Sigmoid colon (tissue), 7 donors: ENCODE results near the gene NCOA1. TPM values are rescaled to one million over a fixed set of nuclear protein-coding genes. Genes with fewer than 3 reads are reported as not detected.
A peak's percentile ranks its signal among the peaks of the same experiment; 100 is the strongest.

Experiments used
- DNase-seq: peaks from one replicate; pipeline ENCODE4 v3.0.0-alpha.2; 2019
- H3K27ac ChIP-seq, 4 donors: fragments of 200-600 bp; sonication (generic); one replicate each; pipeline ENCODE4 v1.5.1; 2016 to 2019; ENCODE audit warnings: mild to moderate bottlenecking in 1 of 4
- H3K27me3 ChIP-seq, 3 donors: fragments of 200-600 bp; sonication (generic); one replicate each; pipeline ENCODE4 v1.5.1; 2019; ENCODE audit warnings: mild to moderate bottlenecking in 1 of 3
- H3K36me3 ChIP-seq, 4 donors: fragments of 200-600 bp; sonication (generic); one replicate each; pipeline ENCODE4 v1.5.1; 2016 to 2019
- H3K4me1 ChIP-seq, 4 donors: fragments of 200-600 bp; sonication (generic); one replicate each; pipeline ENCODE4 v1.5.1; 2017 to 2019
- H3K4me3 ChIP-seq, 4 donors: fragments of 200-600 bp; sonication (generic); one replicate each; pipeline ENCODE4 v1.5.1; 2017 to 2019; ENCODE audit warnings: mild to moderate bottlenecking in 2 of 4, moderate library complexity in 1 of 4
- H3K9me3 ChIP-seq, 4 donors: fragments of 200-600 bp in 3 of 4; sonication (generic) in 3 of 4; one replicate each; pipeline versions ENCODE4 v1.5.1 to v1.6.1; 2013 to 2019
- EP300 ChIP-seq, 4 donors: sonication (generic); formaldehyde crosslinking; IDR thresholded peaks; one replicate each; pipeline ENCODE4 v1.6.1; 2017; ENCODE audit warnings: antibody characterized with exemption in 4 of 4
- POLR2A ChIP-seq, 2 donors: fragments of 450-650 bp; IDR thresholded peaks; one replicate each; pipeline ENCODE4 v1.6.1; 2016; ENCODE audit warnings: antibody characterized with exemption in 2 of 2, mild to moderate bottlenecking in 2 of 2, moderate library complexity in 2 of 2
- POLR2AphosphoS5 ChIP-seq, 4 donors: sonication (generic); formaldehyde crosslinking; IDR thresholded peaks; one replicate each; pipeline ENCODE4 v1.6.1; 2017; ENCODE audit warnings: antibody characterized with exemption in 4 of 4
- WGBS, 2 donors: extraction: QIAGEN DNeasy Blood & Tissue Kit; methylation state at CpG; one replicate each; pipeline ENCODE4 v1.1.7; 2013; 5-methylcytosine and 5-hydroxymethylcytosine counted together
- intact Hi-C: fragments of 100-400 bp; cut with DNase I; formaldehyde crosslinking; loops from one replicate; pipeline ENCODE4 v1.15.1; 2023
- polyA plus RNA-seq, 3 donors: library from polyadenylated mRNA; stranded (reverse); fragments of 200-250 nt; gene quantifications; one replicate each; pipeline ENCODE4 v1.2.3, GENCODE V29; 2013
- total RNA-seq, 4 donors: library from RNA; depleted of rRNA; stranded (reverse); fragments of >200 nt; gene quantifications; one replicate each; pipeline ENCODE4 v1.1.0, GENCODE V29; 2016
- TF ChIP-seq, protein P1 (sequence below), 4 experiments: fragments of 450-650 bp in 3 of 4; fragments of 200-600 bp in 1 of 4; IDR thresholded peaks; one replicate each; pipeline ENCODE4 v1.5.1; 2016 to 2019; ENCODE audit warnings: antibody characterized with exemption in 4 of 4, mild to moderate bottlenecking in 3 of 4, moderate library complexity in 2 of 4
- donor health status: healthy with polysubstance abuse.
- donor health status: Bipolar disorder and iron deficiency.
- donor health status: healthy.

NCOA1 gene
- total and polyA plus RNA-seq, 7 donors = 11.3 to 61.7 (median 49.2) TPM

DNA sequence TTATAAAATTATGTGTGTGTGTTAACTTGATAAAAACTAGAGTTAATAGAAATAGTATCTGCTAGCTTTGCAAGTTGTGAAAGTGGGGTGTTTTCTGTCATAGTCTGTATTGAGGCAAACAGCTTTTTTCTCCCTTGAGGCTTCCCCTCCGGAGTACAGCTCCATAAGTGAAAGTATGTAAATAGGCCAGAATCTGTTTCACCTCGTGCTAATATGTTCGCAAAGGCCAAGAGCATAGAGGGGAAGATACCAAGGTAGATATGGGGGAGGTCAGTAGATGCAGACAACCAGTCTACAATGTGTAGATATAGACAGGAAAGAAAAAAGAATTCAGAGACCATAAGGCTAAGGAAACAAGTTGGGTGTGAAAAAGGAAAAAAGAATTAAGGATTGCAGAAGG lies 229.3 kb downstream of the NCOA1 start:
- no peaks in the 10 kb centered on the region for H3K27me3 ChIP-seq
- peaks cover 0 to 21% (median 5%) of the 10 kb centered on the region in 4 donors for H3K36me3 ChIP-seq
- peak overlapping the region in 1 of 4 donors; percentile 57 for H3K27ac ChIP-seq
- 76 to 90% methylated on average over 3 of the region's 3 CpGs for WGBS, 2 donors
- intact Hi-C loops = loop anchor here (10.0 kb wide), 1 partner anchor 226 kb away; the partner anchor contains the start of gene NCOA1
- peaks cover 0 to 27% (median 17%) of the 10 kb centered on the region in 4 donors for H3K4me1 ChIP-seq
- no peak overlapping the region for H3K4me3 ChIP-seq
- no peaks in the 10 kb centered on the region for H3K9me3 ChIP-seq
- TF ChIP-seq POLR2A (IDR thresholded peaks at IDR 0.05) (no peak), POLR2AphosphoS5 (IDR thresholded peaks at IDR 0.05) (no peak), EP300 (IDR thresholded peaks at IDR 0.05) (no peak)
- TF ChIP-seq, protein P1, sequence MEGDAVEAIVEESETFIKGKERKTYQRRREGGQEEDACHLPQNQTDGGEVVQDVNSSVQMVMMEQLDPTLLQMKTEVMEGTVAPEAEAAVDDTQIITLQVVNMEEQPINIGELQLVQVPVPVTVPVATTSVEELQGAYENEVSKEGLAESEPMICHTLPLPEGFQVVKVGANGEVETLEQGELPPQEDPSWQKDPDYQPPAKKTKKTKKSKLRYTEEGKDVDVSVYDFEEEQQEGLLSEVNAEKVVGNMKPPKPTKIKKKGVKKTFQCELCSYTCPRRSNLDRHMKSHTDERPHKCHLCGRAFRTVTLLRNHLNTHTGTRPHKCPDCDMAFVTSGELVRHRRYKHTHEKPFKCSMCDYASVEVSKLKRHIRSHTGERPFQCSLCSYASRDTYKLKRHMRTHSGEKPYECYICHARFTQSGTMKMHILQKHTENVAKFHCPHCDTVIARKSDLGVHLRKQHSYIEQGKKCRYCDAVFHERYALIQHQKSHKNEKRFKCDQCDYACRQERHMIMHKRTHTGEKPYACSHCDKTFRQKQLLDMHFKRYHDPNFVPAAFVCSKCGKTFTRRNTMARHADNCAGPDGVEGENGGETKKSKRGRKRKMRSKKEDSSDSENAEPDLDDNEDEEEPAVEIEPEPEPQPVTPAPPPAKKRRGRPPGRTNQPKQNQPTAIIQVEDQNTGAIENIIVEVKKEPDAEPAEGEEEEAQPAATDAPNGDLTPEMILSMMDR (IDR thresholded peaks at IDR 0.05) = no peak
- no peak for DNase-seq

DNA sequence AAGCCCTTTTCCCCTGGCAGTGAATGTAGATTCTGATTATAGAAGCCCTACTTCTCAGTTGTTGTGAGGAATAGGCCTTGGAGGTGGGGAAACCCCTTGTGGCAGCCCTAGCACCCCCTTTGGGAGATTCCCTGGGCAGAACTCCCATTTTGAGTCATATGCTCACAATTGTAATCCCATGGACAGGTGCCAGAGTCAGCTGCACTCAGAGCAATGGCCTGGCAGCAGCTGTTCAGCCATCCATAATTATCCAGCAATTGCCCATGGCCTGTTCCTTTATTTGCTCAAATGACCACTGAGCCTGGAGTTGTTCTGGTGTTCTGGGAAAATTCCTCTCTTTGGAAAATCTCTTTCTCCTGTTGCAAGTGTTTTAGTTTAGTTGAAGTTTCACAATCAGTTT lies 230.4 kb downstream of the NCOA1 start:
- H3K27ac ChIP-seq = peak overlapping the region; percentile 47 to 57 (median 49)
- no peak for TF ChIP-seq POLR2A (IDR thresholded peaks at IDR 0.05)
- TF ChIP-seq POLR2AphosphoS5 (IDR thresholded peaks at IDR 0.05) = peak in 2 of 4 donors; percentile 22 to 31
- TF ChIP-seq, protein P1 (IDR thresholded peaks at IDR 0.05) = no peak
- H3K36me3 ChIP-seq = peaks cover 0 to 16% (median 5%) of the 10 kb centered on the region in 4 donors
- no peaks in the 10 kb centered on the region for H3K27me3 ChIP-seq
- H3K4me1 ChIP-seq = peaks cover 0 to 27% (median 17%) of the 10 kb centered on the region in 4 donors
- peak; percentile 86 for DNase-seq
- H3K4me3 ChIP-seq = no peak overlapping the region
- intact Hi-C loops = loop anchor here (10.0 kb wide), 1 partner anchor 227 kb away; the partner anchor contains the start of gene NCOA1
- H3K9me3 ChIP-seq = no peaks in the 10 kb centered on the region

DNA sequence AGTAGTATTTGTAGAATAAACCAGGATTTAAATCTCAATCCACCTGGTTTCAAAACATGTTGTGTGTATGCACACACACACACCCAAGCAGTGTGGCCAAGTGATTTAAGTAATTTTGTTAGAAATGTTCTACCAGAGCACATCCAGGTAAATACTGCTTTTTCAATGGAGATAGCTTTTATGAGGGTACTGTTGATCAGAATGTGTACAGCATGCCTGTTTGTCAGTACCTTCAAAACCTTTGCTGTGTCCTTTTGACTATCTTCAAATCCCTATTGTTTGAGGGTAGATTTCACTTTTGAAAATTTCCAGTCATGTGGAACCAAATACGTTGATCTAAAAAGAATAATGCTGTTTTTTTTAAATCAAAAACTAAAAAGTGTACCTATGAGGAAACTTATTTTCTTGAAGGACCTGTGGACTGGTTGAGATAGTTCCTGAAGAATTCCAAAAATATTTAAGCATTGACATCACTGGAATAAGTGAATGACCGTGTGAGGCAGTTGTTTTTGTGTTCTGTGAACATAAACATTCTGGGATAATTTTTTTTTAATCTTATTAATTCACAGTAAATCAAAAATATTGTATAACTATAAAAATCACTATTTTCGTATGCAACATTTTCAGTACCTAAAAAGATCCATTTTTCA lies 231.2 kb downstream of the NCOA1 start:
- intact Hi-C loops = loop anchor here (10.0 kb wide), 1 partner anchor 227 kb away; the partner anchor contains the start of gene NCOA1
- TF ChIP-seq EP300 (IDR thresholded peaks at IDR 0.05) = no peak
- TF ChIP-seq, protein P1 (IDR thresholded peaks at IDR 0.05) = no peak
- no peak for TF ChIP-seq POLR2A (IDR thresholded peaks at IDR 0.05)
- TF ChIP-seq POLR2AphosphoS5 (IDR thresholded peaks at IDR 0.05) = no peak
- 85 to 94% methylated on average over 3 of the region's 3 CpGs for WGBS, 2 donors

DNA sequence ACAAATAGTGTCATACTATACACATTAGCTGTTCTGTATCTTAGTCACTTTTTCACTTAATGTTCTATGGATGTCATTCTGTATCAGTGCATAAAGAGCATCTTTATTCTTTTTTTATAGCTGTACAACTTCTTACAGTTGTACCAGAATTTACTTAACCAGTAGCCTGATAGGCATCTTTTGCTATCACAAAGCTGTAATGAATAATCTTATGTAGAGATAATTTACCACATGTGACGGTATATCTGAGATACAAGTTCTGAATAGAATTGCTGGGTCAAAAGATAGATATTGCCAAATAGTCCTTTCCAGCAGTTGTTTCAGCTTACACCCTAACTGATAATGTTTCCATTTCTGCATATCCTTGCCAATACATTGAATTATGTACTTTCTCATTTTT lies 232.1 kb downstream of the NCOA1 start:
- intact Hi-C loops = loop anchor here (10.0 kb wide), 1 partner anchor 228 kb away; the partner anchor contains the start of gene NCOA1

More for the DNA sequence above, 231.2 kb downstream of the NCOA1 start:
- no peak for DNase-seq
- Histone ChIP-seq H3K27me3 (no peaks in the 10 kb centered on the region), H3K4me3 (no peak overlapping the region), H3K4me1 (peaks cover 0 to 27% (median 17%) of the 10 kb centered on the region in 4 donors), H3K27ac (peak overlapping the region in 3 of 4 donors; percentile 47 to 57 (median 49)), H3K36me3 (peaks cover 0 to 16% (median 5%) of the 10 kb centered on the region in 4 donors), H3K9me3 (no peaks in the 10 kb centered on the region)

More for the DNA sequence above, 232.1 kb downstream of the NCOA1 start:
- no peak for DNase-seq
- no peaks in the 10 kb centered on the region for H3K9me3 ChIP-seq
- H3K4me3 ChIP-seq = no peak overlapping the region
- 92% methylated on average over 1 of the region's 1 CpG for WGBS, 2 donors
- peaks cover 0 to 27% (median 17%) of the 10 kb centered on the region in 4 donors for H3K4me1 ChIP-seq
- H3K27me3 ChIP-seq = no peaks in the 10 kb centered on the region
- H3K36me3 ChIP-seq = peaks cover 0 to 16% (median 4%) of the 10 kb centered on the region in 4 donors
- no peak overlapping the region for H3K27ac ChIP-seq
- TF ChIP-seq POLR2A (IDR thresholded peaks at IDR 0.05) = no peak
- TF ChIP-seq, protein P1 (IDR thresholded peaks at IDR 0.05) = no peak
- no peak for TF ChIP-seq POLR2AphosphoS5 (IDR thresholded peaks at IDR 0.05)
- no peak for TF ChIP-seq EP300 (IDR thresholded peaks at IDR 0.05)
